Loucy (cell line): Measurements from ENCODE around the gene FRAS1.

Source experiments
- CTCF ChIP-seq: fragments of 200-600 bp; sonication (generic); conservative IDR thresholded peaks from 2 replicates; pipeline ENCODE4 v1.5.1; 2014; ENCODE audit warnings: mild to moderate bottlenecking, antibody characterized with exemption, low read length
- EZH2phosphoT487 ChIP-seq: fragments of 200-600 bp; IDR thresholded peaks from 2 replicates; pipeline ENCODE4 v1.6.1; 2018; ENCODE audit warnings: antibody characterized with exemption, mild to moderate bottlenecking, moderate library complexity, borderline replicate concordance

GRCh38 chr4:78032446-78032845 is 24.7 kb upstream of the FRAS1 start:
- TF ChIP-seq CTCF (no peak), EZH2phosphoT487 (no peak)
